Stimulated activated CD4-positive, alpha-beta T cell treated with anti-CD3 and anti-CD28 coated beads, Interleukin-2, amount 100 ng/mL, for 48 hours (primary cell): ENCODE data around the gene LRP2BP.

Experiments used
- DNase-seq, 2 donors: peaks; one replicate each; pipeline ENCODE4 v3.0.0-alpha.2; 2020

LRP2BP gene

DNA sequence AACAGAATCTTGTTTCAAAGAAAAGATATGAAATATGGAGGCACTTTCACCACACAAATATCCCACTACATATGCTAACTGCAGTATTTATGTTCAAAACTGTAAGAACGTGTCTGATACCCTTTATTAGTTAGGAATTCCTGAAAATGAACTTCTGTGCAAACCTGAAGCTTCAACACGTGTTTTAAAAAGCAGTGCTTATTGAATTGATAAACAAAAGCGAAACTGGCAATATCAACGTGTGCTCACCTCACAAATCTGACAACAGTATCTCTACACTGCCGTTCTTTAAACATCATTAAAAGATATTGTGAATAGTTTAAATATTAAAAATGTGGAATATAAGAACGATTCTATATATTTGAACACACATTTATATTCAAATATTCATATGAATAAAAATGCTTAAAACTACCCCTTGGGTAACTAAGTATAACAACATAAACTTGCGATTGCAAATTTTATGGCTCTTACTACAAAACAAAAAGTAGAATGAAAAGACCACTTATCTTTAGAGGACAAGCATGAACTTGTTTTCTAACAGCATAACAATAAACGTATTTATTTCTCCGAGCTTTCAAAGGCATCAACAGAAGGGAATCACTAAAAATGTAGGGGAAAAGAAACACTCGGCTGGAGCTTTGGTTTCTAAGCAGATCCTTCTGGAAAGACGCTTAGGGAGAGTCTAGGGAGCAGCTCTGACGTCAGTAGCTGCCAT is at the start of gene LRP2BP:
Gene LRP2BP (minus strand): TSS at position 687 of the 718 bp plus-strand sequence. CDS start 17,738 bp downstream, outside the sequence.
- DNase-seq: no peak

DNA sequence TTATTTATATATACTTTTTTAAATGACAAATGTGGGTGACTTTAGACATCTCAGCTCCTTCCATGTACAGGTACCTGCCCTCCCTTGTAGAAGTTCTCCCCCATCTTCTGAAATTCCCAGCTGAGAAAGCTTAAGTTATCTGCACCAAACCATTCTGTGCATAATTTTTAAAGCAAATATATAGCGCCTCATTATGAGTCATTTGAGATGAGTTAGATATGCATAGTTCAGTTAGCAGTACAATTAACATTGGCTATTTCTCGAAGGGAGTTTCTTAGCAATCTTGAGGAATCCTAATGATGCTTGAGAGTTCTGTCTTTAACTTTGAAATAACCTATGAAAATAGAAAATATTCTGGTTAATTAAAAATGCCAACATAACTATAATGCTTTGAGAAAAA is 49.5 kb upstream of the LRP2BP start:
- no peak for DNase-seq

DNA sequence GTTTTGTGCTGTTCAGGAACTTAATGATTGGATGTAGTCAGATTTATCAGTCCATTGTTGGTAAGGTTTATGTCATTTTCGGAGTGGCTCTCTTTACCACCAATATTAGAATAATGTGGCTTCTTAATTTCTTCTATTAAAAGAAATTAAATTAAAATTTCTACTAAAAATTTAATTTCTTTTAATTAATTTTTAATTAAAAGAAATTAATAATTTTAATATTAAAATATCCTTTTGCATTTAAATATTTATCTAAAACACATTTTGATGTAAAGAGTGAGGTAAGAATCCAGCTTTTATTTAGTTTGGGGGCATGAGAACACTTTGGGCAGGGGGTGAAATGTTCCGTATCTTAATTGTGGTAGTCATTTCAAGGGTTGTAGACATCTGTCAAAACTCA is 45.8 kb upstream of the LRP2BP start:
- no peak for DNase-seq

DNA sequence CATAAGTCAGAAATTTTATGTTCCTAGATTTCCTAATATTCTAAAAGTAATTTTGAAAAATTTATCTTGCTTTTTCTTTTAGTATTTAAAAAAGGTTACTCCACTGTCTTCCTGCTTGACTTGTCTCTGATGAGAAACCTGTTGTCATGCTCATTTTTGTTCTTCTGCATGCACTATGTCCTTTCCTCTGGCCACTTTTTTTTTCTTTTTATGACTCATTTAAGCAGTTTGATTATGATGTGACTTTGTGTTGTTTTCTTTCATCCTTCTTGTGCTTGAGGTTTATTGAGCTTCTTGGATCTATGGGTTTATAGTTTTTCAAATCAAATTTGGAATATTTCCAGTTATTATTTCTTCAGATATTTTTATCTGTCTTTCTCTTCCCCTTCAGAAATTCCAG is 42.1 kb upstream of the LRP2BP start:
- DNase-seq: no peak

- DNase-seq: no peak
These were observed 39.7 kb upstream of the LRP2BP start for GRCh38 chr4:185435466-185435865.

- DNase-seq: no peak
These were observed 33.9 kb upstream of the LRP2BP start for GRCh38 chr4:185429660-185430059.

- no peak for DNase-seq
These were observed 31.4 kb upstream of the LRP2BP start for GRCh38 chr4:185426960-185427688.

GRCh38 chr4:185425647-185426352 is 30.1 kb upstream of the LRP2BP start, which contains the start of gene UFSP2:
TSS of gene UFSP2 (minus strand) at chr4:185425964. CDS start at chr4:185425868, 96 bp downstream.
- DNase-seq: peak; percentile 77 to 85

DNA sequence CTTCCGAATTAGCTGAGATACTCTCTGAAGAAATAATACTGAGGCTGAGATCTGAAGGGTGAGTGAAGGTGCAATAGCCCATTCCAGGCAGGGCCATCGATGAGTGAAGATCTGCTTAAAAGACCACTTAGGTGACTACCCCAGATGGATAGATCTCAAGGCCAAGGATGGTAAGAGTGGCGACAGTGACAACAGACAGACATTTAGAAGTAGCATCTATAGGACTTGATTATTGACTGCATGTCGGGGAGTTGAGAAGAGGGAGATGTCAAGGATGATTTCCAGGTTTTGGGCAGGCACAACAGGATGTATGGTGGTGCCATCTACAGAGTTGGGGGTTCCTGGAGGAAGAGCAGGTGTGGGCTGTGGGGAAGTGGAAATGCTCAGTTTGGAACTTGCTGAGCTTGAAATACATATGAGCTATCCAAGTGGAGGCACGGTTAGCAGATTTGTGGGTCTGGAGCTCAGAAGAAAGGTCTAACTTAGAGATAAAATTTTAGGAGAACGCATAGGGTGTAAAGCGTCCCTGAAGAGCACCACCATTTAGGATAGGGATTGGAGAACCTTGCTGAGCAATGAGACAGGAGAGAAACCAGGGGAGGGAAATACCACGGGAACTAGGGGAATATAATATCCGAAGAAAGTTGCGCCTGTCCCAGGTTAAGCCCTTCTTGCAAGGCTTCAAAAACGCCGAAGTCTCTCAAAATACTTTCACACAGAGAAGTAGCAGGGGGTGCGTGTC is 29.4 kb upstream of the LRP2BP start:
- peak in 1 of 2 donors; percentile 2 for DNase-seq

DNA sequence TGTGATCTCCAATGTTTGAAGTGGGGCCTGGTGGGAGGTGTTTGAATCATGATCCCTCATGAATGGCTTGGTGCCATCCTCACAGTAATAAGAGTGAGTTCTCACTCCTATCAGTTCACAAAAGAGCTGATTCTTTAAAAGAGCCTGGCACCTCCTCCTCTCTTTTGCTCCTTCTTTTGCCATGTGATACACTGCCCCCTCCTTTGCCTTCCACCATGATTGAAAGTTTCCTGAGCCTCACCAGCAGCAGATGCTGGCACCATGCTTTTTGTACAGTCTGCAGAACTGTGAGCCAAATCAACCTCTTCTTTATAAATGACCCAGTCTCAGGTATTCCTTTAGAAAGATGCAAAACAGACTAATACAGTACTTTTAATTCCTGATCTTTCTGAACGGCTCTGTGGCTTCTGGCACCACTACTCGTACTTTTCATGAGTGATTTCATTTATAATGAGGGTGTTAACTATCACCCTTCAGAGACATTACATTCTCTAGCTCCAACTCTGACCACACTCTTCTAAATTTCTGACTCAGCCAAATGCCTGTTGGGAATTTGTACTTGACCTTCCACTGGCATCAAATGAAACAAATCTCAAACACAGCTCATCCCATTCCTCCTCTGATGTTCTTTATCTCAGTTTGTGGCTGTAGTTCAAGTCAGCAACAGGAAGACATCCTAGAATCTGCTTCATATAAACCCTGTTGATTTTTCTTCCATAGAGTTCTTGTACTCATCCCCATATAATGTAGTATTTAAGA is 25.8 kb upstream of the LRP2BP start:
- no peak for DNase-seq

DNA sequence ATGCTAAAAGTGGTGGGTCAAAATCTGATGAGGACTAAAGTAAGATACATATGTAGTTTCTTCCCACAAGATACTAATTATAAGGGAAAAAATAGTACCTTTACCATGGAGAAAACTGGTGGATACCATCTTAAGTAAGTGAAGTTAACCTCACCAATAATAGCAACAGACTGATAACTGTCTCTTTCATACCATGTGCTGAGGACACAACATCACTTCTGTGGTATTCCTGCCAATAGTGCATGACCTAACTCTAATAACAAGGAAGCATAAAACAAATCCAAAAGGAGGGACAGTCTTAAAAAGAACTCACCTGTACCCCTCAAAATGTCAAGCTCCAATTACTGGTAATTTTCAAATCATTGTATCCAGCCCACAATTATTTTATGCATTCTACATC is 21.2 kb upstream of the LRP2BP start:
- no peak for DNase-seq

DNA sequence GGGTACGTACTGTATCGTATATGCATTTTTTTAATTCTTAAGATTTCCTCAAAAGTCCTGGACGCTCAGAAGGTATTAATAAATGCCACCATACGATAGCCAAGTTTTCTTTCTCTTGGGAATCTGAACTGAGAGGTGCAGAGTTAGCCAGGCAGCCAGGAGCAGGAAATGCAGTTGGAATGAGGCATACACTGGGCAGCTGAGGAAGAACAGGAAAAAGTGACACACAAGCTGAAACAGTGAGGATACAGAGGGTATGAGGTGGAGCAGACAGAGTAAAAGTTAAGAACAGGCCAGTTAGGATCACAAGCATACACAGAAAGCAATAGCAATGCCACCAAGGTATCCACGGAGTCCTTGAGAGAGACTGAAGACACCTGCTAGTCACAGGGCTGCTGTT is 16.7 kb upstream of the LRP2BP start:
- DNase-seq: no peak

- no peak for DNase-seq
These were observed 16.1 kb upstream of the LRP2BP start for GRCh38 chr4:185411849-185412248.

DNA sequence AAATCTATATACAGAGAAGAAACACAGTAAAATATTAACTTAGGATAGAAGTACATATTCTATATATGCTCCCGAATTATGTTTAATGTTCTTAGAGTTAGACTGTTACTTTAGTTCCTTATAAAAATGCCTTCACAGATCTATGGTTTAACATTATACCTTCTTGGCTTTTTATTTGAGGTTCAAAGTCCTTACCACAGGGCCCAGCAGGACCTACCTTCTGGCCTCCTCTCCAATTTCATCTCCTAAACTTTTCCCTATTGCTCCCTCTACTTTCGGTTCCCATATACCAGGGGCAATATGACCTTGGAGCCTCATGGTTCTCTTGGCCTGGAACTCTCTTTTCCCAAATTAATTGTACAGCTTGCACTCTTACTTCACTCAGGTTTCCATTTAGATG is 12.7 kb upstream of the LRP2BP start:
- DNase-seq: no peak

GRCh38 chr4:185405296-185405999 is 9.7 kb upstream of the LRP2BP start:
- DNase-seq: no peak

GRCh38 chr4:185404031-185404430 is 8.3 kb upstream of the LRP2BP start:
- no peak for DNase-seq

DNA sequence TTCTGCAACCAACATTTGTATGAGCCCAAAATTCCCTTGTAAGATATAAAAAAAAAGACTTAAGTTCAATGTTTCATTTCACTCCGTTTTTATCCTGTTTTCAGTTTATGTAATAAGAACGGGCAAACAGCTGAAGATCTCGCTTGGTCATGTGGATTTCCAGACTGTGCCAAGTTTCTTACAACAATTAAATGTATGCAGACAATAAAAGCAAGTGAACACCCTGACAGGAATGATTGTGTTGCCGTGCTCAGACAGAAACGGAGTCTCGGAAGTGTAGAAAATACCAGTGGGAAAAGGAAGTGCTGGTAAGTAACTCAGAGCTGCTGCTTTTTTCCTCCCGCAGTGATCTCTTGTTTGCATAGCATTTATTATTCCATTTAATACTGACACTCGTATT is 3.7 kb upstream of the LRP2BP start:
- no peak for DNase-seq

GRCh38 chr4:185398618-185399017 is 2.9 kb upstream of the LRP2BP start:
- no peak for DNase-seq

- DNase-seq: no peak
These were observed 1.1 kb upstream of the LRP2BP start, which contains the start of gene ANKRD37 for GRCh38 chr4:185396724-185397385. TSS of gene ANKRD37 (plus strand) at chr4:185396841. CDS start at chr4:185396924, 83 bp downstream.

GRCh38 chr4:185395956-185396723 is 416 bp upstream of the LRP2BP start:
- DNase-seq: peak; percentile 93 to 95
